Activated CD8-positive, alpha-beta memory T cell treated with anti-CD3 and anti-CD28 coated beads for 48 hours (primary cell): ENCODE results near the gene OR13G1.
A peak's percentile ranks its signal among the peaks of the same experiment; 100 is the strongest.
"Not testable (repeated sequence)": the region's sequence is repeated elsewhere in the genome, so short reads cannot be mapped to it uniquely, and the experiment has no call there.

Source experiments
- DNase-seq, 3 experiments: peaks; one replicate each; pipeline ENCODE4 v3.0.0-alpha.2; 2020; ENCODE audit warnings: low read depth in 2 of 3, low spot score in 2 of 3

Gene OR13G1

GRCh38 chr1:247679639-247680038, at the start of gene OR13G1:
OR13G1 (minus strand) TSS chr1:247679739; CDS start chr1:247673041, 6,698 bp downstream.
- no peak for DNase-seq

- DNase-seq = no peak
Measured at GRCh38 chr1:247721222-247721621, 41.7 kb upstream of the OR13G1 start.

- DNase-seq = no peak
Measured at GRCh38 chr1:247716546-247716945, 37.0 kb upstream of the OR13G1 start, which contains the start of gene OR6F1. OR6F1 (minus strand) TSS chr1:247716646; CDS start chr1:247712755, 3,891 bp downstream.

GRCh38 chr1:247713753-247714152, 34.2 kb upstream of the OR13G1 start:
- DNase-seq = no peak

- DNase-seq = not testable (repeated sequence)
Measured at GRCh38 chr1:247710681-247711080, 31.1 kb upstream of the OR13G1 start.

- DNase-seq = no peak
Measured at GRCh38 chr1:247701338-247701737, 21.8 kb upstream of the OR13G1 start.

GRCh38 chr1:247681288-247681897, 1.9 kb upstream of the OR13G1 start:
- DNase-seq = peak in 1 of 3 experiments; percentile 16

- no peak for DNase-seq
Measured at GRCh38 chr1:247680171-247680570, 632 bp upstream of the OR13G1 start.

GRCh38 chr1:247669225-247669624, 10.3 kb downstream of the OR13G1 start:
- DNase-seq = no peak

- DNase-seq = no peak
Measured at GRCh38 chr1:247656221-247656875, 23.2 kb downstream of the OR13G1 start.

- DNase-seq = no peak
Measured at GRCh38 chr1:247653040-247653439, 26.5 kb downstream of the OR13G1 start.

- no peak for DNase-seq
Measured at GRCh38 chr1:247647864-247648263, 31.7 kb downstream of the OR13G1 start.

GRCh38 chr1:247646867-247647266, 32.7 kb downstream of the OR13G1 start:
- no peak for DNase-seq

GRCh38 chr1:247642742-247643141, 36.8 kb downstream of the OR13G1 start:
- no peak for DNase-seq

- DNase-seq = peak in 2 of 3 experiments; percentile 7 to 8
Measured at GRCh38 chr1:247639381-247639981, 40.1 kb downstream of the OR13G1 start.

GRCh38 chr1:247638781-247639180, 40.8 kb downstream of the OR13G1 start:
- DNase-seq = no peak

GRCh38 chr1:247638011-247638410, 41.5 kb downstream of the OR13G1 start:
- no peak for DNase-seq

GRCh38 chr1:247627951-247628350, 51.6 kb downstream of the OR13G1 start:
- no peak for DNase-seq
